Endothelial cell of umbilical vein (primary cell): ENCODE measurements around the gene PPM1G. TPM values are rescaled to one million over a fixed set of nuclear protein-coding genes. Genes with fewer than 3 reads are reported as not detected.

ENCODE experiments used
- BruUV-seq: library from RNA; stranded (reverse); fragments of 400-500 nt; replicated peaks from 2 replicates; lab custom pipeline; 2021; lab: Mats Ljungman, UMichigan
- CTCF ChIA-PET: fragments of 300-600, 350-600 bp; sonication (Branson Sonifier 250); formaldehyde crosslinking; loops from one replicate; lab custom pipeline; 2021; ENCODE audit warnings: antibody characterized with exemption, inconsistent platforms; lab: Charles Lee
- POLR2A ChIA-PET: fragments of 300-600, 350-600 bp; sonication (Branson Sonifier 250); formaldehyde crosslinking; loops from one replicate; lab custom pipeline; 2021; ENCODE audit warnings: antibody characterized with exemption, inconsistent platforms; lab: Charles Lee
- DNase-seq: peaks from one replicate; pipeline ENCODE4 v3.0.0-alpha.2; 2011; ENCODE audit warnings: low read depth, low spot score
- FAIRE-seq: peaks from 2 replicates; lab custom pipeline; 2011; peaks lifted over from hg19 to GRCh38; lab: Jason Lieb, UNC
- H2AFZ ChIP-seq: 2 replicates; pipeline ENCODE4 v1.6.0; 2012; ENCODE audit warnings: low read depth, low read length, control low read depth, inconsistent platforms
- H3K27ac ChIP-seq: 2 replicates; pipeline ENCODE4 v1.5.1; 2011; ENCODE audit warnings: low read depth, mild to moderate bottlenecking, control low read depth, low read length, moderate library complexity; ENCODE audit not compliant: insufficient read depth
- H3K27me3 ChIP-seq, 2 experiments: 2 replicates each; pipeline versions ENCODE4 v1.6.0 to v1.6.1; 2011; ENCODE audit warnings: low read length in 2 of 2, mixed read lengths in 1 of 2; ENCODE audit not compliant: control insufficient read depth in 2 of 2, insufficient read depth in 2 of 2
- H3K36me3 ChIP-seq, 2 experiments: 2 replicates in 1 of 2; 3 replicates in 1 of 2; pipeline ENCODE4 v1.5.1; 2011; ENCODE audit warnings: low read length in 2 of 2, mild to moderate bottlenecking in 1 of 2, moderate library complexity in 1 of 2; ENCODE audit not compliant: control insufficient read depth in 2 of 2, insufficient read depth in 2 of 2; ENCODE audit errors: extremely low read depth in 1 of 2
- H3K4me1 ChIP-seq: 3 replicates; pipeline ENCODE4 v1.5.1; 2011; ENCODE audit warnings: mild to moderate bottlenecking, low read length; ENCODE audit not compliant: control insufficient read depth, insufficient read depth; ENCODE audit errors: extremely low read depth
- H3K4me2 ChIP-seq: 2 replicates; pipeline ENCODE4 v1.6.1; 2011; ENCODE audit warnings: low read length, control low read depth, mixed read lengths; ENCODE audit not compliant: insufficient read depth
- H3K4me3 ChIP-seq, 3 experiments: fragments of 200-600 bp in 1 of 3; sonication (generic), shearing (Covaris generic) in 1 of 3; replicated peaks in 1 of 3; 2 replicates each; pipeline ENCODE4 v1.5.1; 2011 to 2016; ENCODE audit warnings: control low read depth in 3 of 3, low read length in 3 of 3, mild to moderate bottlenecking in 2 of 3, inconsistent platforms in 1 of 3, low read depth in 1 of 3, moderate library complexity in 1 of 3; ENCODE audit not compliant: insufficient read depth in 1 of 3
- H3K79me2 ChIP-seq: 2 replicates; pipeline ENCODE4 v1.6.0; 2012; ENCODE audit warnings: low read length, inconsistent platforms; ENCODE audit not compliant: control insufficient read depth, insufficient read depth
- H3K9ac ChIP-seq: replicated peaks from 2 replicates; pipeline ENCODE3; 2011; ENCODE audit warnings: low read length, control low read depth; ENCODE audit not compliant: insufficient read depth; ENCODE audit errors: extremely low read depth
- H3K9me1 ChIP-seq: replicated peaks from 3 replicates; pipeline ENCODE4 v1.6.0; 2011; ENCODE audit warnings: mild to moderate bottlenecking, low read length; ENCODE audit not compliant: control insufficient read depth, insufficient read depth; ENCODE audit errors: extremely low read depth
- H3K9me3 ChIP-seq: replicated peaks from 2 replicates; pipeline ENCODE4 v1.5.1; 2012; ENCODE audit warnings: low read length, inconsistent platforms; ENCODE audit not compliant: control insufficient read depth, insufficient read depth
- H4K20me1 ChIP-seq: replicated peaks from 2 replicates; pipeline ENCODE3; 2011; ENCODE audit warnings: mild to moderate bottlenecking, low read length; ENCODE audit not compliant: control insufficient read depth, insufficient read depth; ENCODE audit errors: extremely low read depth
- CTCF ChIP-seq, 2 donors: IDR thresholded peaks; 1 replicate in 1 of 2; 2 replicates in 1 of 2; pipeline ENCODE4 v1.5.1; 2011; ENCODE audit warnings: low read length in 2 of 2, mild to moderate bottlenecking in 2 of 2, moderate library complexity in 2 of 2, control low read depth in 1 of 2, inconsistent platforms in 1 of 2, low read depth in 1 of 2; ENCODE audit not compliant: insufficient read depth in 1 of 2; ENCODE audit errors: extremely low read depth in 1 of 2
- EZH2 ChIP-seq: IDR thresholded peaks from 2 replicates; pipeline ENCODE4 v1.6.1; 2012; ENCODE audit warnings: borderline replicate concordance, low read depth, mild to moderate bottlenecking, moderate library complexity, low read length, inconsistent platforms; ENCODE audit not compliant: severe bottlenecking
- FOS ChIP-seq: IDR thresholded peaks from 2 replicates; pipeline ENCODE4 v1.6.1; 2011; ENCODE audit warnings: mild to moderate bottlenecking, low read length, moderate library complexity, borderline replicate concordance; ENCODE audit not compliant: insufficient read depth
- GATA2 ChIP-seq: IDR thresholded peaks from 2 replicates; pipeline ENCODE4 v1.7.0; 2011; ENCODE audit warnings: low read depth, mild to moderate bottlenecking, moderate library complexity, mixed read lengths, low read length; ENCODE audit not compliant: insufficient read length, insufficient read depth
- JUN ChIP-seq: IDR thresholded peaks from 2 replicates; pipeline ENCODE4 v1.6.1; 2011; ENCODE audit warnings: borderline replicate concordance, low read depth; ENCODE audit not compliant: insufficient read length, insufficient read depth
- MAX ChIP-seq: IDR thresholded peaks from 2 replicates; pipeline ENCODE4 v1.6.1; 2011; ENCODE audit not compliant: insufficient read depth, insufficient read length
- MYC ChIP-seq: IDR thresholded peaks from one replicate; pipeline ENCODE4 v1.6.1; 2011; ENCODE audit warnings: mild to moderate bottlenecking, low read depth, low read length
- POLR2A ChIP-seq: IDR thresholded peaks from 2 replicates; pipeline ENCODE4 v1.6.1; 2012; ENCODE audit warnings: low read depth, mild to moderate bottlenecking, control low read depth, low read length
- POLR2AphosphoS5 ChIP-seq: IDR thresholded peaks from 2 replicates; pipeline ENCODE4 v1.6.1; 2012; ENCODE audit warnings: low read depth, mild to moderate bottlenecking, control low read depth, low read length, moderate library complexity; ENCODE audit not compliant: insufficient read depth
- dilution Hi-C: fragments of 300-500 bp; cut with MboI; formaldehyde crosslinking; loops from one replicate; pipeline ENCODE4 v1.15.0; 2019; ENCODE audit warnings: low sequenced_read_pairs; ENCODE audit not compliant: extremely low pct_ligation_motif_present
- intact Hi-C: fragments of 100-400 bp; cut with micrococcal nuclease; formaldehyde crosslinking; loops from one replicate; pipeline ENCODE4 v1.10.0; 2022
- polyA plus RNA-seq, 4 experiments: library from polyadenylated mRNA; depleted of rRNA in 3 of 4; stranded (reverse) in 3 of 4; unstranded in 1 of 4; fragments of >200 nt; gene quantifications; 2 replicates each; pipeline versions ENCODE4 v1.2.1 to v1.2.3, GENCODE V29; 2011 to 2012; ENCODE audit warnings: missing spikeins in 1 of 4
- total RNA-seq: library from RNA; stranded (reverse); gene quantifications from 2 replicates; pipeline ENCODE4 v1.2.3, GENCODE V29; 2021

Gene PPM1G
- total and polyA plus RNA-seq, 2 donors (not counting 3 experiments of a cell fraction or from before 2014, with no cell fraction given), result 48.1 to 135 TPM

- no peaks in the 10 kb centered on the region for H3K36me3 ChIP-seq
- DNase-seq (no peak), FAIRE-seq (no peak)
- no peak overlapping the region for H3K4me2 ChIP-seq
- no peak for TF ChIP-seq CTCF (IDR thresholded peaks at IDR 0.05; ENCODE audit: extremely low read depth in 1 of 2, insufficient read depth in 1 of 2, low read depth in 1 of 2, low read length in 2 of 2)
- TF ChIP-seq FOS, result no peak
- no peak for TF ChIP-seq MYC
- no peak for TF ChIP-seq JUN
- TF ChIP-seq POLR2A, result no peak
- TF ChIP-seq MAX, result no peak
- TF ChIP-seq GATA2, result no peak
- no peak for TF ChIP-seq POLR2AphosphoS5
- TF ChIP-seq EZH2, result no peak
- ChIA-PET CTCF (no interaction called here), POLR2A (no interaction called here)
- no peaks in the 10 kb centered on the region for H3K9me1 ChIP-seq
- no peak overlapping the region for H3K9ac ChIP-seq
- H3K4me3 ChIP-seq, result no peak overlapping the region
- peaks cover 85% of the 10 kb centered on the region for H3K79me2 ChIP-seq
- intact Hi-C loops, result no loop called here
- H3K9me3 ChIP-seq, result no peaks in the 10 kb centered on the region
- H3K27ac ChIP-seq, result no peak overlapping the region
- H3K4me1 ChIP-seq, result peaks cover 3% of the 10 kb centered on the region
- H2AFZ ChIP-seq, result no peak overlapping the region
- H3K27me3 ChIP-seq, result no peaks in the 10 kb centered on the region
- dilution Hi-C loops, result no loop called here
- no TSS peak for BruUV-seq
- peaks cover 3% of the 10 kb centered on the region for H4K20me1 ChIP-seq
Measured at GRCh38 chr2:27350106-27350693, 59.2 kb downstream of the PPM1G start.
